ENCODE results near the gene TEKT2. TPM values are rescaled to one million over a fixed set of nuclear protein-coding genes. Genes with fewer than 3 reads are reported as not detected.

TEKT2 gene
- total RNA-seq, 2 donors from 2014 or later, result 1.3 to 1.6 TPM

DNA sequence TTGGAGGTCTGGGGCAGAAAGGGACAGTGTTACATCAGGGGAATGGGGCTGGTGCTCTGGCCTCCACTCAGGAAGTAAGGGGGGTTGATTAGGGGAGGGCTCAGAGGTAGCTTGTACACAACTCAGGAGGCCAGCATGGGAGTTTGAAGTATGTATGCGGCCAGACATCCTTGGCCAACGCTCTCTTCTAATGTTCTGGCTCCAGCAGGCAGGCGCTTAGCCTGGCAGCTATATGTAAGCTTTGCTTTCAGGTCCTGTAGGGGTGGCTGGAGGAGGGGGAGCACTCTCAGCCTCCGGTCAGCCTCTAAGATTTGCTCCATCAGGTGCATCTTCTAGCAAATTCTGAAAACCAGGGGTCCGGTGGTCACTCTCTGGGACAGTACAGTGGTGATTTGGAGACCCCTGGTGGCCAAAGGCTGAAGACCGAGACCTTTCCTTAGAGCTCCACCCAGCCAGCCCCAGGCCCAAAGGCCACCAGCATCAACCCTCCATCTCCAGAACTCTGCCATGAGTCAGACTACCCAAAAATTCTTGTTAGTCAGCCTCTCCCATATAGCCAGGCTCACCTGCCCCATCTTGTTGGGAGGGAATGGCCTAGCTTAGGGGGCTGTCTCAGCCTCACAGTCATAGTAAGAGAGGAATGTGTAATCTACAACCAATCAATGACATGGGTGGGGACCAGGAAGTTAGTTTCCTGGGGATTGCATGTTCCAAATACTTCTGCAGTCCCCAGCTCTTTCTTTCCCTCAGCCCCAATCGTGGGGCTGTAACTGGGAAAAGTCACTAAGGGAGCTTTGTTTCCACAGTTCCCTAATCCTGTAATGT is 50.8 kb downstream of the TEKT2 start:
- DNase-seq, result peak; percentile 48 to 70 (median 50)
- ATAC-seq, result peak; percentile 19
- no peaks in the 10 kb centered on the region for H3K27me3 ChIP-seq
- peak overlapping the region in 3 of 4 donors; percentile 37 to 71 (median 59) for H3K27ac ChIP-seq
- peaks cover 24% of the 10 kb centered on the region for H3K4me1 ChIP-seq
- H3K36me3 ChIP-seq (replicated peaks in 1 of 2; ENCODE audit: insufficient read depth in 1 of 2, low read depth in 2 of 2), result peaks cover 0 to 21% of the 10 kb centered on the region in 2 donors
- H3K4me3 ChIP-seq, result no peak overlapping the region
- intact Hi-C loops (cut with DNase I), result no loop called here
- no peaks in the 10 kb centered on the region for H3K9me3 ChIP-seq
- 60 to 67% methylated on average over 4 to 7 of the region's 7 CpGs for WGBS, 2 donors
- TF ChIP-seq POLR2A (IDR thresholded peaks at IDR 0.05), result no peak
- TF ChIP-seq CTCF (IDR thresholded peaks at IDR 0.05), result peak; percentile 30 to 57 (median 45)

- Histone ChIP-seq H3K4me3 (no peak overlapping the region), H3K27me3 (no peaks in the 10 kb centered on the region), H3K36me3 (replicated peaks in 1 of 2; ENCODE audit: insufficient read depth in 1 of 2, low read depth in 2 of 2) (peaks cover 0 to 21% of the 10 kb centered on the region in 2 donors), H3K9me3 (no peaks in the 10 kb centered on the region), H3K4me1 (peaks cover 28% of the 10 kb centered on the region), H3K27ac (peak overlapping the region in 3 of 4 donors; percentile 23 to 59 (median 33))
- TF ChIP-seq CTCF (IDR thresholded peaks at IDR 0.05) (no peak), POLR2A (IDR thresholded peaks at IDR 0.05) (no peak)
- WGBS, 2 donors, result 57 to 64% methylated on average over 6 of the region's 6 CpGs
- ATAC-seq (no peak), DNase-seq (no peak)
- intact Hi-C loops (cut with DNase I), result no loop called here
These were observed 51.4 kb downstream of the TEKT2 start for GRCh38 chr1:36135330-36135667.

- no peaks in the 10 kb centered on the region for H3K9me3 ChIP-seq
These were observed 51.9 kb downstream of the TEKT2 start for GRCh38 chr1:36135796-36136195.

DNA sequence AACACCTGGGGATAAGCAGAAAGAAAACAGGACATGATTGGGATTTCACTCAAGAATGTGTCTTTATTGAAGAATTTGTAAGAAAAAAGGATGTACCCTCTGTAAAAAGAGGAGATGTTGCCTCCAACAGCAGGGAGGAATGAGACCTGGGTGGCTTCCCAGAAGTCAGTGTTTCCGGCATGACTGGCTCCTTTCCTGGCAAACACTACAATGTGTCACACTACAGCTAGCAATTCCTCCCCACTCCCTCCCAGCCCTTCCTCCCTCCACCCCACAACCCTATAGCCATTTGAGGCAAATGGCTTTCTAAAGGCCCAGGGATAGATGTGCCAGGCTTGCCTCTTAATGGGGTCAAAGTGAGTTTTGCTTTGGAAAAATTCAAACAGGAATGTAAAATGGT is 52.6 kb downstream of the TEKT2 start:
- no peak overlapping the region for H3K4me3 ChIP-seq
- peaks cover 37% of the 10 kb centered on the region for H3K4me1 ChIP-seq
- intact Hi-C loops (cut with DNase I), result no loop called here
- no peak for DNase-seq
- no peaks in the 10 kb centered on the region for H3K27me3 ChIP-seq
- no peaks in the 10 kb centered on the region for H3K9me3 ChIP-seq
- H3K27ac ChIP-seq, result peak overlapping the region in 1 of 4 donors; percentile 22
- TF ChIP-seq POLR2A (IDR thresholded peaks at IDR 0.05) (no peak), CTCF (IDR thresholded peaks at IDR 0.05) (no peak)
- H3K36me3 ChIP-seq (replicated peaks in 1 of 2; ENCODE audit: insufficient read depth in 1 of 2, low read depth in 2 of 2), result peaks cover 0 to 21% of the 10 kb centered on the region in 2 donors
- 60 to 67% methylated on average over 1 of the region's 1 CpG for WGBS, 2 donors
- no peak for ATAC-seq

More at GRCh38 chr1:36135796-36136195, 51.9 kb downstream of the TEKT2 start:
- peaks cover 32% of the 10 kb centered on the region for H3K4me1 ChIP-seq
- peak overlapping the region in 2 of 4 donors; percentile 22 to 59 for H3K27ac ChIP-seq
- intact Hi-C loops (cut with DNase I), result no loop called here
- TF ChIP-seq CTCF (IDR thresholded peaks at IDR 0.05) (no peak), POLR2A (IDR thresholded peaks at IDR 0.05) (no peak)
- no peak for ATAC-seq
- no peak overlapping the region for H3K4me3 ChIP-seq
- no peak for DNase-seq
- H3K36me3 ChIP-seq (replicated peaks in 1 of 2; ENCODE audit: insufficient read depth in 1 of 2, low read depth in 2 of 2), result peaks cover 0 to 21% of the 10 kb centered on the region in 2 donors
- H3K27me3 ChIP-seq, result no peaks in the 10 kb centered on the region

- Histone ChIP-seq H3K27ac (no peak overlapping the region), H3K9me3 (no peaks in the 10 kb centered on the region), H3K36me3 (replicated peaks in 1 of 2; ENCODE audit: insufficient read depth in 1 of 2, low read depth in 2 of 2) (peaks cover 0 to 21% of the 10 kb centered on the region in 2 donors), H3K4me3 (no peak overlapping the region), H3K27me3 (no peaks in the 10 kb centered on the region), H3K4me1 (peaks cover 44% of the 10 kb centered on the region)
- 73 to 74% methylated on average over 5 of the region's 5 CpGs for WGBS, 2 donors
- DNase-seq (no peak), ATAC-seq (no peak)
- TF ChIP-seq CTCF (IDR thresholded peaks at IDR 0.05) (no peak), POLR2A (IDR thresholded peaks at IDR 0.05) (no peak)
- intact Hi-C loops (cut with DNase I), result no loop called here
These were observed 53.3 kb downstream of the TEKT2 start for GRCh38 chr1:36137226-36137625.
